ENCODE measurements around the gene GMDS. TPM values are rescaled to one million over a fixed set of nuclear protein-coding genes. Genes with fewer than 3 reads are reported as not detected.

The GMDS gene
- total and polyA plus RNA-seq, 2 experiments from 2014 or later, result 3.0 to 12.6 TPM

DNA sequence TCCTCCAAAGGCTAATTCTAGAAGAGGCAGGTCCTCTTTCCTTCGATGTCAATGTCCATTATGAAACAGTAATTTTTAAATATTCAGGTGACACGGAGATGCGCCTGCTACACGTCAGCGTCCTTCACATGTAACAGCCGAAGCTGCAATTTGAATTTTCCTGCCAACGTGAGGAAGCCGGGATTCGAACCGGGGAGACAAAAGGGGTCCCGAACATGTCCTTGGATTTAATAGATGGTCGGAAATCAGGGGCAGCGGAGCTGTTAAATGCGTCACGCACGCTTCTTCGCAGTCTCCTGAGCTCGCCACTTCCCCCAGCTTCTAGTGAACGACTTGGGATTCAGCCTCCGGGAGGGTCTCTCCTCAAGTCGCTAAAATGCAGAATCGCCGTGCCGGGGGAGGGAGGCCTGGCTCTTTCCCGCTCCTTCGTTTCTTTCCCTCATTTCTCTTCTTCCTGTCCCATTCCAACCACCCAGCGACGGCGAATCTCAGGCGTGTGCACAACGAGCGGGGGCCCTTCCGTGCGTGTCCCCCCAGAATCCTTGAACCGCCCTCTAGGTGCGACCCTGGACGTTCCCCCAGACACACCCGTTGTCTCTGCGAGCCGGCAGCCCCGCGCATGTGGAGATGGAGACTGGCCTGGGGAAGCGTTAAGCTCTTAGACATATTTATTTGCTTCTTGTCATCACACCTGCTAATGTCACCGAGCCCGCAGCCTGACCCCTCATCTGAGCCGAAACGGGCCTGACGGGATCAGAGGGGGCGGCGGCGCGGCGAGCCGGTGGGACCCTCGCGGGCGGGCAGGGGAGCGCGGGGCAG lies 637.0 kb downstream of the GMDS start:
- peaks cover 19% of the 10 kb centered on the region for H3K79me2 ChIP-seq (ENCODE audit: insufficient read depth)
- H3K9me2 ChIP-seq (ENCODE audit: insufficient read depth), result no peaks in the 10 kb centered on the region
- no peaks in the 10 kb centered on the region for H4K20me1 ChIP-seq (ENCODE audit: insufficient read depth)
- H3K4me3 ChIP-seq, result no peak overlapping the region
- peak; percentile 19 for DNase-seq
- H3K27ac ChIP-seq, result no peak overlapping the region
- peak overlapping the region; percentile 87 for H3K4me2 ChIP-seq (ENCODE audit: unreplicated experiment)
- TF ChIP-seq EZH2 (IDR thresholded peaks at IDR 0.05; ENCODE audit: insufficient read depth, poor library complexity, severe bottlenecking), result peak; percentile 60
- TF ChIP-seq EZH2phosphoT487 (IDR thresholded peaks at IDR 0.05; ENCODE audit: insufficient read depth, low read depth), result 0 out of 2 replicates have a peak, but pooled peaks have one; percentile 56
- WGBS, 2 experiments (ENCODE audit: low coverage in 1 of 2, low lambda C conversion rate in 2 of 2, missing lambda C conversion rate in 2 of 2), result 10 to 17% methylated on average over 48 to 59 of the region's 59 CpGs
- in situ Hi-C loops (cut with MboI), result loop anchor here (10.0 kb wide), 1 partner anchor 496 kb away; no protein-coding TSS in a partner anchor
- no peak overlapping the region for H3K9ac ChIP-seq
- peaks cover 6% of the 10 kb centered on the region; the same call in 1 of the 2 replicates for H3K4me1 ChIP-seq (ENCODE audit: insufficient read depth)
- H3K9me3 ChIP-seq (ENCODE audit: low read depth), result no peaks in the 10 kb centered on the region
- peaks cover 13% of the 10 kb centered on the region for H3F3A ChIP-seq (ENCODE audit: insufficient read depth)
- H3K27me3 ChIP-seq (replicated peaks; ENCODE audit: insufficient read depth), result peaks cover 52% of the 10 kb centered on the region
- no peak overlapping the region for H2AFZ ChIP-seq
- no peaks in the 10 kb centered on the region for H3K36me3 ChIP-seq (ENCODE audit: low read depth)

DNA sequence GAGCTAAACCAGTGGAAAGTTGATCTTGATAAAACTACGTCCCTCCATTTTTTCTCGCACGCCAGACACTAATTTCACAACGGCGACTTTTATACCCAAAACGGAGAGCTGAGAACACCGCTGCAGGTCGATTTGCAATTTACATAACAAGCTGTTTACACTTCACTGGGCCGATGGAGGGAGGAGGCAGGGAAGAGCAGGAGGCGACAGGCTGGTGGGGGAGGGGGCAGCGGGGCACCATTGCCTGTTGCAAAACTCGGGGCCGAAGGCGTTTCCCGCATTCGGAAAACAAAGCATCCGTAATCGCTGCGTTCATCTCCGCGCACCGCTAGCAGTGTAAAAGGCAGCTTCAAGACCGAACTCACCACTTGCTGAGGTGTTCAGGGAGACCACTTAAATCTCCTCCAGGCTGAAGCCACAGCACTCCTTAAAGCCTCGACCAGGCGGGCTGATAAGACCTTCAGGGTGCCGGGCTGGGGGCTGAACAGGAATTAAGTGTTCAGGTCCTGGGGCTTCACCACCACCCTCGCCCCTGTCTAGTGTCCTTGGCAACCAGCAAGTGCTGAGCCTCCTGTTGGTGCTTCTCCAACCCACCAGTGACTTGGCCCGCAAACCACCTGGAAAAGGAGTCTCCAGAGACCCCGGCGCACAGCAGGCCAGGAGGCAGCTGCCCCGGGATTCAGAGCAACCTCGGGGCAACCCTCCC lies 637.7 kb downstream of the GMDS start:
- Histone ChIP-seq H3K4me3 (no peak overlapping the region), H3F3A (ENCODE audit: insufficient read depth) (peaks cover 6% of the 10 kb centered on the region), H2AFZ (no peak overlapping the region), H3K9ac (no peak overlapping the region), H3K9me2 (ENCODE audit: insufficient read depth) (no peaks in the 10 kb centered on the region), H3K27ac (no peak overlapping the region), H3K4me2 (ENCODE audit: unreplicated experiment) (no peak overlapping the region), H3K4me1 (ENCODE audit: insufficient read depth) (peaks cover 3% of the 10 kb centered on the region; the same call in 1 of the 2 replicates), H4K20me1 (ENCODE audit: insufficient read depth) (no peaks in the 10 kb centered on the region), H3K27me3 (replicated peaks; ENCODE audit: insufficient read depth) (peaks cover 52% of the 10 kb centered on the region), H3K9me3 (ENCODE audit: low read depth) (no peaks in the 10 kb centered on the region), H3K79me2 (ENCODE audit: insufficient read depth) (peaks cover 11% of the 10 kb centered on the region), H3K36me3 (ENCODE audit: low read depth) (no peaks in the 10 kb centered on the region)
- in situ Hi-C loops (cut with MboI), result loop anchor here (10.0 kb wide), 1 partner anchor 497 kb away; no protein-coding TSS in a partner anchor
- TF ChIP-seq EZH2 (IDR thresholded peaks at IDR 0.05; ENCODE audit: insufficient read depth, poor library complexity, severe bottlenecking), result peak; percentile 88
- peak; percentile 70; the same call in 1 of the 2 replicates for TF ChIP-seq EZH2phosphoT487 (IDR thresholded peaks at IDR 0.05; ENCODE audit: insufficient read depth, low read depth)
- DNase-seq, result peak; percentile 31
- 16 to 25% methylated on average over 24 to 32 of the region's 32 CpGs for WGBS, 2 experiments (ENCODE audit: low coverage in 1 of 2, low lambda C conversion rate in 2 of 2, missing lambda C conversion rate in 2 of 2)

DNA sequence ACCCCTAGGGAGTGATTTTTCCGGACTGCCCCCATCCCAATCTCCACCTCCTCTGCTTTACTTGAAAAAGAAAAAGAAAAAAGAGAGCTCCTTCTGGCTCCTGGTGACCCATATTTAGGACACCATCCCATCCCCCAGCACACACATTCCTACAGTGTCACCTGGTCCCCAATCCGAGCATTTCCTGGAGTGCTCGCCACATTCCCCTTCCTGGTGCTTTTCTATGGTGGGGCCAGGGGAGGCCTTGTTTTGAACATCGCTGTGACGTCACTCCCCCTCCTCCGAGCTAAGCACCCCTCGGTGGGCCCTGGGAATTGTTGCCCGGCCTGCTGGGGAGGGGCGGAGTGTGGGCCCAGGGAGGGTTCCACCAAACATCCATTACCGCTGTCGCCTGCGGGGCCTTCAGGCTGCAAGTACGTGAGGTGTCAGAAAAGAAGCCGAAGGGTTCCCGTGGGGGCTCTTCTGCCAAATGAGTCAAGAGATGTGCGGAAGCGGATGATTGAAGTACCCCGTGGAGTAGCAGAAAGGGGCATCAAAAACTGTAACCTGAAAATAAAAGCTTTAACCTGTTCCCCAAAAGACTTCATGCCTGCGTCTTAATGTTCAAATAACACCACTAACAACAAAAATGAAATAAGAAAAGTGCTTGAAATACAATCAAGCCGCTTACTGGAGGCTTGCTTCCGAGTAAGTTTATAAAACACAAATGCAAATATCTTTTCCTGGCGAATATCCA lies 638.5 kb downstream of the GMDS start:
- H3K27me3 ChIP-seq (replicated peaks; ENCODE audit: insufficient read depth), result peaks cover 52% of the 10 kb centered on the region
- no peaks in the 10 kb centered on the region; the same call in 1 of the 2 replicates for H3F3A ChIP-seq (ENCODE audit: insufficient read depth)
- no peak overlapping the region for H2AFZ ChIP-seq
- no peaks in the 10 kb centered on the region for H3K9me3 ChIP-seq (ENCODE audit: low read depth)
- no peak overlapping the region for H3K4me2 ChIP-seq (ENCODE audit: unreplicated experiment)
- no peaks in the 10 kb centered on the region for H3K9me2 ChIP-seq (ENCODE audit: insufficient read depth)
- no peaks in the 10 kb centered on the region for H4K20me1 ChIP-seq (ENCODE audit: insufficient read depth)
- H3K4me3 ChIP-seq, result no peak overlapping the region
- WGBS, 2 experiments (ENCODE audit: low coverage in 1 of 2, low lambda C conversion rate in 2 of 2, missing lambda C conversion rate in 2 of 2), result 23% methylated on average over 22 of the region's 22 CpGs
- DNase-seq, result no peak
- H3K9ac ChIP-seq, result no peak overlapping the region
- H3K36me3 ChIP-seq (ENCODE audit: low read depth), result no peaks in the 10 kb centered on the region
- peaks cover 4% of the 10 kb centered on the region for H3K79me2 ChIP-seq (ENCODE audit: insufficient read depth)
- no peaks in the 10 kb centered on the region for H3K4me1 ChIP-seq (ENCODE audit: insufficient read depth)
- no peak for TF ChIP-seq EZH2phosphoT487 (IDR thresholded peaks at IDR 0.05; ENCODE audit: insufficient read depth, low read depth)
- TF ChIP-seq EZH2 (IDR thresholded peaks at IDR 0.05; ENCODE audit: insufficient read depth, poor library complexity, severe bottlenecking), result no peak
- in situ Hi-C loops (cut with MboI), result loop anchor here (10.0 kb wide), 1 partner anchor 498 kb away; no protein-coding TSS in a partner anchor
- H3K27ac ChIP-seq, result no peak overlapping the region
